Immature natural killer cell (primary cell): ENCODE data around the gene LYST. TPM values are rescaled to one million over a fixed set of nuclear protein-coding genes. Genes with fewer than 3 reads are reported as not detected.

ENCODE experiments used
- DNase-seq, 3 donors: peaks; one replicate each; pipeline ENCODE4 v3.0.0; 2022; ENCODE audit warnings: mixed read lengths in 1 of 3
- H3K27ac Mint-ChIP-seq, 6 donors: one replicate each; pipeline ENCODE4 v1.8.0; 2020; ENCODE audit warnings: mixed read lengths in 6 of 6, mild to moderate bottlenecking in 5 of 6, inconsistent platforms in 4 of 6, moderate library complexity in 3 of 6
- H3K27me3 Mint-ChIP-seq, 3 donors: one replicate each; pipeline ENCODE4 v1.8.0; 2020 to 2021; ENCODE audit warnings: low read depth in 3 of 3, mild to moderate bottlenecking in 3 of 3, mixed read lengths in 3 of 3, moderate library complexity in 3 of 3, inconsistent platforms in 1 of 3
- H3K36me3 Mint-ChIP-seq, 3 donors: one replicate each; pipeline ENCODE4 v1.8.0; 2020; ENCODE audit warnings: mixed read lengths in 3 of 3, inconsistent platforms in 2 of 3, mild to moderate bottlenecking in 2 of 3
- H3K4me1 Mint-ChIP-seq, 2 donors: one replicate each; pipeline ENCODE4 v1.8.0; 2020; ENCODE audit warnings: inconsistent platforms in 2 of 2, mild to moderate bottlenecking in 2 of 2, mixed read lengths in 2 of 2, moderate library complexity in 1 of 2
- H3K4me3 Mint-ChIP-seq, 5 donors: one replicate each; pipeline ENCODE4 v1.8.0; 2020; ENCODE audit warnings: mild to moderate bottlenecking in 5 of 5, mixed read lengths in 5 of 5, inconsistent platforms in 3 of 5, moderate library complexity in 3 of 5
- H3K9me3 Mint-ChIP-seq, 6 donors: one replicate each; pipeline ENCODE4 v1.8.0; 2020; ENCODE audit warnings: mild to moderate bottlenecking in 6 of 6, mixed read lengths in 6 of 6, inconsistent platforms in 4 of 6, moderate library complexity in 3 of 6
- polyA plus RNA-seq, 3 donors: library from polyadenylated mRNA; unstranded; fragments of 300-500 nt; fragmentation: Illumina TruSeq; gene quantifications; one replicate each; pipeline ENCODE4 v1.2.3, GENCODE V29; 2021

LYST gene
- polyA plus RNA-seq, 3 donors from 2014 or later, result 21.8 to 39.3 (median 27.7) TPM

DNA sequence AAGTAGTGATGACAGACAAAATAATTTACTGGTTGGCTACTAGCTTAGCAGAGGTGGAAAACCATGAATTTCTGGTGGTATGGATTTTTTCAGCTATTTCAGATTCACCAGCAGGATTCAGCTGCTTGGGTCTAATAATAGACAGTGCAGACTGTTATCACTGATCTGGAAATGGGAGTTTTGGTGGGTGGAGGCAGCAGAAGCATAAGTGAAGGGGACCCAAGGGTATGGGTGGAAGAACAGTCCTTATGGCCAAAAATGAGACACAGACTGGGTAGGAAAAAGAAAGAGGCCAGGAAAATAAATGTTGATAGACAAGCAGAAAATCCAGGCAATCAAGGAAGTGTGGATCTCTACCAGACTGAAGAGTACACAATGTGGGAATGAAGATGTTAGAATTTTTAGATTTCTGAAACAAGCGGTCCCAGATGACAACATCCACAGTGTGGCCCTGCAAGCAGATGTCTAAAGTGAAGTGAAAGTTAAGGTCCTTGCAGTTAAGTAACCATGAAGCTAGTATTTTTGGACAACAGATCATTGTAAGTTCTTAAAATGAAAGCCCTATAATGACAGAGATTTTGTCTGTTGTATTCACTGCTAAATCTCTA is 24.7 kb downstream of the LYST start:
- H3K27me3 Mint-ChIP-seq, result peaks cover 0 to 2% (median 0%) of the 10 kb centered on the region in 3 donors
- H3K4me1 Mint-ChIP-seq, result peaks cover 44 to 45% of the 10 kb centered on the region in 2 donors
- peak overlapping the region; percentile 13 to 65 (median 56) for H3K27ac Mint-ChIP-seq
- H3K9me3 Mint-ChIP-seq, result no peaks in the 10 kb centered on the region
- DNase-seq, result no peak
- no peak overlapping the region for H3K4me3 Mint-ChIP-seq
- peaks cover 0 to 3% (median 0%) of the 10 kb centered on the region in 3 donors for H3K36me3 Mint-ChIP-seq

DNA sequence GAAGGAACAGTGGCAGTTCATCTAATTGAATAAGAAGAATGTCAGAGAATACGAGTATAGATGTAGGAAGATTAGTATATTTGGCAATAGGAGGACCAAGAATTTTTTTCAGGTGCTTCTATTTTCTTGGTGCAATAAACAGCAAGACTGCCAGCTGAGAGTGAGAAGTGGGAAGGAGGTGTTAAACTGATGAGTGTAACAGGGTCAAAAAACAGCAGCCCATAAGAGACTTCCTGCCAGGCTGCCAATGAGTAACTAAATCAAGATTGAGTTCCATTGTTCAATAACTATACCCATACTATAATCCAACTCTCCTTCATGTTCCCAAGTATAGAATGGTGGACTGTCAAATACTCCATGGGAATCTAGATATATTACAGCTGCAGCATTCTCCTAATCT is 28.7 kb downstream of the LYST start:
- Mint-ChIP-seq H3K27me3 (no peaks in the 10 kb centered on the region), H3K9me3 (no peaks in the 10 kb centered on the region), H3K36me3 (no peaks in the 10 kb centered on the region), H3K27ac (no peak overlapping the region), H3K4me1 (peaks cover 28 to 35% of the 10 kb centered on the region in 2 donors), H3K4me3 (no peak overlapping the region)
- DNase-seq, result peak; percentile 15 to 29 (median 21)

GRCh38 chr1:235835226-235835625 is 31.5 kb downstream of the LYST start:
- Mint-ChIP-seq H3K9me3 (no peaks in the 10 kb centered on the region), H3K4me1 (peaks cover 13 to 15% of the 10 kb centered on the region in 2 donors), H3K27ac (peak overlapping the region in 1 of 6 donors; percentile 20), H3K36me3 (peaks cover 0 to 3% (median 0%) of the 10 kb centered on the region in 3 donors), H3K4me3 (no peak overlapping the region), H3K27me3 (no peaks in the 10 kb centered on the region)
- DNase-seq, result no peak

DNA sequence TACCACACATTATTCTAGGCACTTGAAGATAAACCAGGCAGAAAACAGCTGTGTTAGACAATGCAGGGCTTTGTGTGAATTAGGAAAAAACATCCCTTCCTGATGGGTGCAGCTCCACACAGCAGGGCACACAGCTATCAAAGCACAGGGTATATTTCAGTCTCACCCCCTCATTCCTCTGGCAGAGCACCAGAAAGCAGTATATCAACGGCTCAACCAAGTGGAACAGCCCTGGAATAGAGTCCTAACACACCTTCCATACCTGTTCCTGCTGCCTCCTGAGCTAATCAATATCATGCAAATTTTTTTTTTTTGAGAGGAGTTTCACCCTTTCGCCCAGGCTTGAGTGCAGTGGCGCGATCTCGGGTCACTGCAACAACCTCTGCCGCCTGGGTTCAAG is 32.1 kb downstream of the LYST start:
- H3K27ac Mint-ChIP-seq, result peak overlapping the region in 2 of 6 donors; percentile 5 to 41
- H3K9me3 Mint-ChIP-seq, result no peaks in the 10 kb centered on the region
- H3K4me3 Mint-ChIP-seq, result no peak overlapping the region
- H3K36me3 Mint-ChIP-seq, result peaks cover 0 to 3% (median 0%) of the 10 kb centered on the region in 3 donors
- peaks cover 7 to 10% of the 10 kb centered on the region in 2 donors for H3K4me1 Mint-ChIP-seq
- DNase-seq, result no peak
- no peaks in the 10 kb centered on the region for H3K27me3 Mint-ChIP-seq

GRCh38 chr1:235832011-235832410 is 34.7 kb downstream of the LYST start:
- Mint-ChIP-seq H3K4me1 (peaks cover 3 to 5% of the 10 kb centered on the region in 2 donors), H3K36me3 (peaks cover 0 to 11% (median 4%) of the 10 kb centered on the region in 3 donors), H3K27ac (no peak overlapping the region), H3K9me3 (no peaks in the 10 kb centered on the region), H3K4me3 (no peak overlapping the region), H3K27me3 (no peaks in the 10 kb centered on the region)
- no peak for DNase-seq

DNA sequence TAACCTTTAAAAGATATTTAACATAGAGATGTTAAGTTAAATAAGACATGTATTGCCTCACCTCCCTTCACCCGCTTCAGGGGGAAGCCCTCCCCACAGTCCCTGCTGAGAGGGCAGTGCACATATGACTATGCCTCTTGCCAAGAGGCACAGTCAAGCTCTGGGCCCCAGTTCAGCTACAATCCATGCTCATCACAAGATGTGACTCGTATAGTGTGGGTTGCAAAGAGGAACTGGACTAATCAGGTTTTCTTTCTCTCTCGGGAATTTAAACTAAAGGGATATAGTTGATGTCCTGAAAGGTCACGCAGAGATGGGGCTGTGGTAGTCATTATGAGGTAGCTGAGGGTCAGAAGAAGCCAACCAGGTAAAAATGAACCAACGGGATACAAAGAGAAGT is 35.6 kb downstream of the LYST start:
- peak overlapping the region in 2 of 6 donors; percentile 24 to 30 for H3K27ac Mint-ChIP-seq
- peaks cover 3 to 6% of the 10 kb centered on the region in 2 donors for H3K4me1 Mint-ChIP-seq
- no peak overlapping the region for H3K4me3 Mint-ChIP-seq
- H3K9me3 Mint-ChIP-seq, result no peaks in the 10 kb centered on the region
- H3K27me3 Mint-ChIP-seq, result no peaks in the 10 kb centered on the region
- no peak for DNase-seq
- H3K36me3 Mint-ChIP-seq, result peaks cover 4 to 15% (median 8%) of the 10 kb centered on the region in 3 donors

GRCh38 chr1:235826102-235826854 is 40.4 kb downstream of the LYST start:
- H3K4me1 Mint-ChIP-seq, result peaks cover 0 to 33% of the 10 kb centered on the region in 2 donors
- no peaks in the 10 kb centered on the region for H3K9me3 Mint-ChIP-seq
- H3K27ac Mint-ChIP-seq, result peak overlapping the region in 2 of 6 donors; percentile 8 to 31
- no peak for DNase-seq
- H3K4me3 Mint-ChIP-seq, result no peak overlapping the region
- no peaks in the 10 kb centered on the region for H3K27me3 Mint-ChIP-seq
- peaks cover 5 to 26% (median 18%) of the 10 kb centered on the region in 3 donors for H3K36me3 Mint-ChIP-seq

GRCh38 chr1:235825229-235825628 is 41.5 kb downstream of the LYST start:
- no peak for DNase-seq
- H3K4me1 Mint-ChIP-seq, result peaks cover 0 to 28% of the 10 kb centered on the region in 2 donors
- H3K27ac Mint-ChIP-seq, result peak overlapping the region in 3 of 6 donors; percentile 5 to 40 (median 30)
- no peaks in the 10 kb centered on the region for H3K27me3 Mint-ChIP-seq
- H3K9me3 Mint-ChIP-seq, result no peaks in the 10 kb centered on the region
- H3K36me3 Mint-ChIP-seq, result peaks cover 5 to 23% (median 18%) of the 10 kb centered on the region in 3 donors
- no peak overlapping the region for H3K4me3 Mint-ChIP-seq

DNA sequence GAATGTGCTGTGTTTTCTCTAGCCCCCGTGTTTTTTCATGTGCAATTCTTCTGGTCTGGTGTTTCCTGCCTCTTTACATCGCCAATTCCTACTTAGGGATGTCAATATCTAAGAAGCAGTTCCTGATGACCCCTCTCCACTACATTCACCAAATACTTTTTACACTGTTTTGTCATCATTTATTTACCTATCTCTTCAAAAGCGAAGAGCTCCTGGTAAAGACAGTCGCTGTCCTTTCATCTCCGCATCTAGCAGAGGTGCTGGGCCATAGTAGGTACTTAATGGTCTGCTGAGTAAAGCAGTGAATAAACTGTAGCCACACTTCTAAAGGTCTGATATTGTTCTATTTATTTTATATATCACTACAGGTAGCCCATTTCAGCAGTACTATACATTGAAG is 43.0 kb downstream of the LYST start:
- DNase-seq, result no peak
- H3K27ac Mint-ChIP-seq, result peak overlapping the region in 3 of 6 donors; percentile 12 to 15 (median 13)
- no peak overlapping the region for H3K4me3 Mint-ChIP-seq
- peaks cover 5 to 23% (median 18%) of the 10 kb centered on the region in 3 donors for H3K36me3 Mint-ChIP-seq
- peaks cover 0 to 36% of the 10 kb centered on the region in 2 donors for H3K4me1 Mint-ChIP-seq
- no peaks in the 10 kb centered on the region for H3K9me3 Mint-ChIP-seq
- no peaks in the 10 kb centered on the region for H3K27me3 Mint-ChIP-seq

DNA sequence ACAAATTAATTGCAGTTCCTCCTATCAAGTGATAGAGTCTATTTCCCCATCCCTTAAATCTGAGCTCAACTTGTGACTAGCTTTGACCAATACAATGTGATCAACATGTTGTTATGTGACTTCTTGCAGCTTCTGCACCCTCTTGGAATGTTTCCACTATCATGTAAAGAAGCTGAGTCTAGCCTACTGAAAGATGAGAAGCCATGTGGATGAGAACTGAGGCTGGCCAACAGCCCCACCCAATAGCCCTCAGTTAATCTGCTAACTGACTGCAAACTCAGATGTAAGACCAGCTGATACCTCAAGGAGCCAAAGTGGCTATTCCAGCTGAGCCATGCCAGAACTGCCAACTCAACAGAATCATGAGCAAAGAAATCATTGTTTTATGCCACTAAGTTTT is 44.0 kb downstream of the LYST start:
- H3K27me3 Mint-ChIP-seq, result no peaks in the 10 kb centered on the region
- H3K27ac Mint-ChIP-seq, result no peak overlapping the region
- DNase-seq, result no peak
- peaks cover 5 to 16% (median 14%) of the 10 kb centered on the region in 3 donors for H3K36me3 Mint-ChIP-seq
- H3K4me3 Mint-ChIP-seq, result no peak overlapping the region
- H3K9me3 Mint-ChIP-seq, result no peaks in the 10 kb centered on the region
- peaks cover 0 to 41% of the 10 kb centered on the region in 2 donors for H3K4me1 Mint-ChIP-seq

GRCh38 chr1:235821361-235821981 is 45.2 kb downstream of the LYST start:
- Mint-ChIP-seq H3K36me3 (peaks cover 3 to 15% (median 13%) of the 10 kb centered on the region in 3 donors), H3K27me3 (no peaks in the 10 kb centered on the region), H3K4me1 (peaks cover 5 to 52% of the 10 kb centered on the region in 2 donors), H3K9me3 (no peaks in the 10 kb centered on the region), H3K27ac (peak overlapping the region in 2 of 6 donors; percentile 26 to 27), H3K4me3 (no peak overlapping the region)
- no peak for DNase-seq

GRCh38 chr1:235820061-235820460 is 46.6 kb downstream of the LYST start:
- Mint-ChIP-seq H3K36me3 (peaks cover 0 to 6% (median 3%) of the 10 kb centered on the region in 3 donors), H3K4me1 (peaks cover 5 to 49% of the 10 kb centered on the region in 2 donors), H3K4me3 (no peak overlapping the region), H3K9me3 (no peaks in the 10 kb centered on the region), H3K27me3 (no peaks in the 10 kb centered on the region), H3K27ac (no peak overlapping the region)
- no peak for DNase-seq

DNA sequence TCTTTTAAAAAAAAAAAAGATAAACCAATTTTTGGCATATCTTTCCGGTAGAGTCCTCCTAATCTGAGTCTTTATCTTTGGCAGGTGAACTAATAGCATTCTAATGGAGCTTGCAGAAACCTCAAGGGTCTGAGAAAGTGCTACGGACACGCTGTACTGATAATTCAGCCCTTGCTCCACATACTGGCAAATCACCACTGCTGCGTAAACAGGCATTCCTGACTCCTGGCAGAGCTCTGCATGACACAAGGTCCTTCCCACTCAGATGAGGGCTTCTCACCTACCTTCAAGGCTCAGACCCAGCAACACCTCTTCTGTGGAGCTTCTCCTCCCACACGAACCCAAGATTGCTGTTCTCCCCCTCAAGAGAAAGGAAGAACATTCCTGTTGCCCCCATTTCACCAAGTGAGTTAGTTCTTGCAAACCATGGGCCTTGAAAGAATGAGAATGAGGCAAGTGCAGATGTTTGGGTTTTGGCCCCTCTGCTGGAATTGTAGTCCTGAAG is 48.0 kb downstream of the LYST start:
- H3K36me3 Mint-ChIP-seq, result peaks cover 0 to 4% (median 0%) of the 10 kb centered on the region in 3 donors
- H3K4me1 Mint-ChIP-seq, result peaks cover 5 to 48% of the 10 kb centered on the region in 2 donors
- H3K27ac Mint-ChIP-seq, result peak overlapping the region in 4 of 6 donors; percentile 25 to 70 (median 39)

More for the DNA sequence above, 48.0 kb downstream of the LYST start:
- Mint-ChIP-seq H3K4me3 (no peak overlapping the region), H3K27me3 (no peaks in the 10 kb centered on the region), H3K9me3 (no peaks in the 10 kb centered on the region)
- no peak for DNase-seq
